Retina (tissue), 1 donor: ENCODE data around the gene NR2F2.

Experiments used
- DNase-seq: peaks from one replicate; pipeline ENCODE4 v3.0.0-alpha.2; 2016

NR2F2 gene

DNA sequence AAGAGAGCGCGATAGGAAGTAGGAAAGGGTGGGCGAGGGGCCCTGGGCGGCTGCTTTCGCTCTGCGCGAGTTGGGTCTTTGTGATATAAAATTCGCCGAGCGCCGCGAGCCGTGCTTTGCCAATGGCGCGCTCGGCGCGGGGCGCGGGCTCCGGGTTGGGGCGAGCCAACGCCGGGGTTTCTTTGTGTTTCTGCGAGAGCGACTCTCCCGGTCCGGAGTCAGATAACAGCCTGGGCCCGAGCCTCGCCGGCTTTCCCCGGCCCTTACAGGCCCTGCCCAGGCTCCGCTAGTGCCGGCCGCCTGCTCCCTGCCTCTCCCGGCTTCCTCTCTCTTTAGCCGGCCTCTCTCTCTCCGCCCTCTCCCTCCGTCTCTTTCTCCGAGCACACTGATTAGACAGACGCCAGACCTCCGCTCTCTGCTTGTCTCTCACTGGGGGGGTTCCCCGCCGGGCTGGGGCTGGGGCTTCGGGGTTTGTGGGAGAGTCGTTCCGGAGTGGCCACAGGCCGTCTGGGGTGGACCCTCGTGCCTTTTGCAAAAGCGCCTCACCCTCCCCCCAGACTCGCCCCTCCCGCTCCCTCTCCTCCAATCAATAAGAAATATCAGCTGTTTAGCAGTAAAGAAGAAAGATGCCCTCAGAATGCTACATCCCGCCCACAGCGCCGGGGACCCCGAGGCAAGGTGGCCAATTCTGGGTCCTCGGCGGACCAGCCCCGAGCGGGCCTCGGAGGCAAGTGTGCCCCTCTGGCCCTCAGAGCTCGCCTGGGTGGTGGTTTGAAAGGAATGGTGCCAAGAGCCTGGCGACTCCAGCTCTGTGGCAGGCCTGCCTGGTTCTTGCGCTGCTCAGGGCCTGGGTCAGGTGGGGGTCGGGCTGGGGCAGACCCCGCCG, 2.9 kb downstream of the NR2F2 start:
- DNase-seq, result peak; percentile 85

DNA sequence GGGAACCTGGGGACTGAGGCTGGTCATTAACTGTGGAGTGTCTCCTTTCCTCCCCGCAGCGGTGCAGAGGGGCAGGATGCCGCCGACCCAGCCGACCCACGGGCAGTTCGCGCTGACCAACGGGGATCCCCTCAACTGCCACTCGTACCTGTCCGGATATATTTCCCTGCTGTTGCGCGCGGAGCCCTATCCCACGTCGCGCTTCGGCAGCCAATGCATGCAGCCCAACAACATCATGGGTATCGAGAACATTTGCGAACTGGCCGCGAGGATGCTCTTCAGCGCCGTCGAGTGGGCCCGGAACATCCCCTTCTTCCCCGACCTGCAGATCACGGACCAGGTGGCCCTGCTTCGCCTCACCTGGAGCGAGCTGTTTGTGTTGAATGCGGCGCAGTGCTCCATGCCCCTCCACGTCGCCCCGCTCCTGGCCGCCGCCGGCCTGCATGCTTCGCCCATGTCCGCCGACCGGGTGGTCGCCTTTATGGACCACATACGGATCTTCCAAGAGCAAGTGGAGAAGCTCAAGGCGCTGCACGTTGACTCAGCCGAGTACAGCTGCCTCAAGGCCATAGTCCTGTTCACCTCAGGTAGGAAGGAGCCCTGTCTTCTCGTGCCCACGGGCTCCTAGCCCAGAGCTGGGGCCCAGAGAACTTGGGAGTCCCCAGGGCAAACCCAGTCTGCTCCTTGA, 3.7 kb downstream of the NR2F2 start:
- DNase-seq, result peak; percentile 74

DNA sequence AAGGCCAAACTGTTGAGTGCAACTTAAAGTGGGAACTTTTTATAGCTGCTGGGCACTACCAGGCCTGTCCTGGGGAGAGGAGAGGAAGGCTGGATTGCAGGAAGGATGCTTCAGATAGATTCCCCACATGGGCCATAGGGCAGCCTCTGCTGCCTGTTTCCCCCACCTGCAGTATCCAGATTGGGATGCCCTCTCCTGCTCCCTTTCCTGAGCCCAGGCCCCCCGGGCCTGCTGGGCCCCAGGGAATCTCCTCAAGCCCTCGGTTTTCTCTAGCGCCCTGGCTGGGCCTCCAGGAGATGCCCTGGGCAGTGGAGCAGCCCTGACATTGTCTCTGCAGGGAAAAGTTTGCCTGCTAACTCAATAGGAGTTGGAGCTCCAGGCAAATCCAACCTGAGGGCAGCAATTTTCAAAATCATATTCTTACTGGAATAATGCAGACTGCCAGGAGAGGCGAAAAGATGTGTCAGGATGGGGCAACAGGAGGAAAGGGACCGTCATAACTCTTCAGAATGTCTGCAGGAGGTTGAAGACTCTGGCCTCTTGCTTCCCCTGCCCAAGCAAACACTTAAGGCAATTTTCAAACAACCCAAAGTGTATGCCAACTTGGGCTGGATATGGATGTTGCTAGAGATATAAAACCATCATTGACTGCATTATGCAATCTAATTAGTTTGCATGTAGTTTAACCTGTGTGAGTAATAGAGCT, 4.4 kb downstream of the NR2F2 start:
- peak; percentile 59 for DNase-seq

DNA sequence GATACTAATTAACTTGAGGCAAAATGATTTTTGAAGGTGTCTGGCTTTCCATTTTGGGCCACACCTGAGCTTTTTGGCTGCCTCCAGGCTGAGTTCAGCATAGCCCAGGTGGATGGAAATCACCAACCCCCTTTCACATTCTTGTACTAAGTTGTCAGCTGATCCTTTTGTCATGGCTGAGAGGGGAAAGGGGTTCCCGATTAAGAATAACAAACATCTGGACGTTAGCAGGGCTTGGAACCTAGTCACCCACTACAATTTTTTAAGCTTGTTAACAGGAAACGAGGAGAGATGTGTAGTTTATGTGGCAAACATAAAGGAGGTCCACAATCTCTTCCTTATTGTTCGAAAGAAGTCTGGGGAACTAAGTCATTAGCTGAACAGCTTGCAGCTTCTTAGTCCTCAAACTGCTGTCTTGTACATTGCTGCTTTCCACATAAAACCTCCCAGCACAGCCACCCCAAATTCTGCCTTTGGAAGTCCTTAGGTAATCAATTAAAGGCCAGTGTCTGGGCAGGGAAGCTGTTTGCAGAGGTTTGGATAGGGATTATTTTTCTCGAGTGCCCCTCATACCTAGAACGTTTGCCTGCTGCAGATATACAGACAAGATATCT, 5.0 kb downstream of the NR2F2 start:
- peak; percentile 38 for DNase-seq

DNA sequence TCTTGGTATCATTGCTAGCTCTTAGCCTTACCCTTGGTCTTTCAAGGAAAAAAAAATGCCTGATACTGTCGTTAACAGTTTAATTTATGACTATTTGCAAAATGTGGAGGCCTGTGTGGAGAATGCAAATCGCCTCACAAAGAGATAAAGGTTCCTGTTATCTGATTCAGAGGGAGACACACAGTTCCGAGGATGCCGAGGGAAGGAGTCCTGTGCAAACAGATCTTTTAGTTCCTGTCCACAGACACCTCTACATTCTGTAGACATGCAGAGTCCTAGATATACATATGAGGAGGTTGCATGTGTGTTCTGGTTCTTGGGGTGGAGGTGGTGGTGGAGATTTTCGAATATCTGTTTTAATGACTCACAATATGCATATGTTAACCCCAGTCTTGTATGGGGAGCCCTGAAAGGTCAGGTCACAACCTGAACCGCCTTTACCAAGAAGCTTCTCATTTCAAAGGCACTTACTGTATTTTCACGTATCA, 5.7 kb downstream of the NR2F2 start:
- no peak for DNase-seq

DNA sequence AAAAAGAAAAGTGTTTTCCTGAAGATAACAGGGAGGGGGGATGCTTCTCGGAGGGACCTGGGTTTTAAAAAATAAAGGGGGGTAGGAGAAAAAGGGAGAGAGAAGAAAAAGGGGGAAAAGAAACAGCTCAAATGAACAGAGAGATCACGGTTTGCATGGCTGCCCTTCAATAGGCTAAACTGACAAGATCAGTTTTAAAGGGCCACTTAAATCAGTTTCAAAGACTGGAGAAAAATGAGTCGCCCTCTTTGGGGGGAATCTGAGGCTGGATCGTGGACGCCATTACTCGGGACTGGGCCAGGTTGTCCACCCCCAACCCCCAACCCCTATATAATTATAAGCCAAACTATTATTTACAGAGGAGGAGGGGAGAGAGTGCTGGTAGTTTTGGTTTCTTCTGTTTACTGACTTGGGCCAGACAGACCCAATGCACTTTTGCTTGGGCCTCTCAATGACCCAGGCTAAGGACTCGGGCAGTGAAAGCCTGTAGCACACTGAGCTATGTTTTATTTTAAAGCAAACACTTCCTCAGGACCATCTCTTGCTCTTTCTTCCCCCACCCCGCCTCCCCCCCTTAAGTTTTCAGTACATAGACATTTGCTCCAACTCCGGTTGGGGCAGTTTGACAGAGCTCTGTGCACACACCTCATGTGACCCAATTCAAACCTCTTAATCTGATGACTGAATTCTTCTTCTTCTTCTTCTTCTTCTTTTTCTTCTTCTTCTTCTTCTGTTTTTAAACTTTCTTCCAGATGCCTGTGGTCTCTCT, 6.3 kb downstream of the NR2F2 start:
- peak; percentile 80 for DNase-seq

DNA sequence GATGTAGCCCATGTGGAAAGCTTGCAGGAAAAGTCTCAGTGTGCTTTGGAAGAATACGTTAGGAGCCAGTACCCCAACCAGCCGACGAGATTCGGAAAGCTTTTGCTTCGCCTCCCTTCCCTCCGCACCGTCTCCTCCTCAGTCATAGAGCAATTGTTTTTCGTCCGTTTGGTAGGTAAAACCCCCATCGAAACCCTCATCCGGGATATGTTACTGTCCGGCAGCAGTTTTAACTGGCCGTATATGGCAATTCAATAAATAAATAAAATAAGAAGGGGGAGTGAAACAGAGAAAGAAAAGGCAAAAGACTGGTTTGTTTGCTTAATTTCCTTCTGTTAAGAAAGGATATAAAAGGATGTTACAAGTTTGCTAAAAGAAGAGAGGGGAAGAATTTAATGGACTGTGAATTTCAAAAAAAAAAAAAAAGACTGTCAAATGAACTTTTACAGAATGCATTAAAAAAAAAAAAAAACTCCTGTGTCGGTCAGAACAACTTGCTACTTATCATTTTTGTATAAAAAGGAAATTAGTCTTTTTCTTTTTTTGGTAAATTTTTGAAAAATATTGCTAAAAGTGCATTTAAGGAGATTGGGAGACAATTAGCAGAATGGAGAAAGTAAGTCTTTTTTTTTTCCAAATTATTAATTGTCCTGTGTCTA, 7.0 kb downstream of the NR2F2 start:
- no peak for DNase-seq

DNA sequence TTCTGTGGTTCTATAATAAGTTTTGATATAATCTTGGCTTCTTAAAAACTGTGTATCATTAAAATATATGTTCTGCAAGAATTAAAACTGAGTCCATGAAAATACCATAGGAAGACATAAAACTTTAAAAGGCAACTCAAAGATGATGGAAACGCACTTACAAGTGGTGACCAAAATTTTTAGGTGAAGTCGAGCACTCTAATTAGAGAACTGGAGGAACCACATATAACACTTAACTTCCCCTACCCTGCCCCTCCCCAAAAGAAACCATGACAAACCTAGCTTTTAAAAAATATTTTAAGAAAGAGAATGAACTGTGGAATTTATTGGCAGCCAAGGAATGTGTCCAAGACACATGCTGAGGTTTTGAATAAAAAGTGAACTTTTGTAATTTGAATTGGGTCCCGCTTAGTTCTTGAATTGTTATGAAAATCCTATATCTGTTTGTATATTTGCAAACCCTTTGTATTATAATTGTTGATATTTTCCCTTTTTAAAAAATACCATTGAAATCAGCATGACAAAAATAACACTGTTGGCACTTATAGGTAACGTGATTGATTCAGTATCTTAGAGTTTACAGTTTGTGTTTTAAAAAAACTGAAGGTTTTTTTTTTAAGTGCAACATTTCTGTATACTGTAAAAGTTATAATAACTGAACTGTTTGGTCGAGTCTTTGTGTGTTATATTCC, 7.7 kb downstream of the NR2F2 start:
- DNase-seq, result no peak

DNA sequence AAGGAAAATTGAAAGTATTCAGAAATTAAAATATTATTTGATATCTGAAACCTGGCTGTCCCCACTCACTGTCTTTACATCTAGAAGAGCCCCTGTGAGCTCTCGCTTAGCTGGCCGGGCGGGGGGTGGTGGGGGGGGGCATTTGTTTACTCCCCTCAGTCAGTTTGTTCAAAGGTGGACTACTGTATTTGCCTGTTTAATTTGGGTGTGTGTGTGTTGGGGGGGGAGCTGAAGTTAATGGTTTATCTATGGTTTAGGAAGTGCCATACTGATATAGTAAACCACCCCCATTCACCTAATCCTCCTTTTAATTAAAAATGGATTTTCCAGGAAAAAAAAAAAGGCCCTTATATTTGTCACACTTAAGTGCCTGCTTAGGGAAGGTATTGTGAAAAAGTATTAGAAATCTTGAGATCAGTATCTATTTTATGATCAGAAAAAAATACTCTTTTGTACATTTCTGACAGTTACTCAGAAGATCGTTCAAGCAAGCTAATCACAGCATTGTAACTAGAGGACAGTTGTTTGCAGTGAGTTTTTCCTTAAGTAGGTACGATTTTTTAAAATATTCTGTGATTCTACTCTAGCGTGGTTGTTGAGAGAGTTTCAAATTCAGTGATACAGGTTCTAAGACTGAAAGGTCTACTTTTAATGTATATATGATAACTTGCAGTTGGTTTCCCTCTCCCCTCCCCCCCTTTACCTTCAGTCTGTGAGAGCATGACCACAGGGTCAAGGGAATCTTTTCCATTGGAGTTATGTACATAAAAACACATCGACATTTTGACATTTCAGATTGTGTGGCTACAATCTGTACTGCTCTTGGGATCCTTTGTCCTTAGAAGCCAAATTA, 8.5 kb downstream of the NR2F2 start:
- DNase-seq, result peak; percentile 42

DNA sequence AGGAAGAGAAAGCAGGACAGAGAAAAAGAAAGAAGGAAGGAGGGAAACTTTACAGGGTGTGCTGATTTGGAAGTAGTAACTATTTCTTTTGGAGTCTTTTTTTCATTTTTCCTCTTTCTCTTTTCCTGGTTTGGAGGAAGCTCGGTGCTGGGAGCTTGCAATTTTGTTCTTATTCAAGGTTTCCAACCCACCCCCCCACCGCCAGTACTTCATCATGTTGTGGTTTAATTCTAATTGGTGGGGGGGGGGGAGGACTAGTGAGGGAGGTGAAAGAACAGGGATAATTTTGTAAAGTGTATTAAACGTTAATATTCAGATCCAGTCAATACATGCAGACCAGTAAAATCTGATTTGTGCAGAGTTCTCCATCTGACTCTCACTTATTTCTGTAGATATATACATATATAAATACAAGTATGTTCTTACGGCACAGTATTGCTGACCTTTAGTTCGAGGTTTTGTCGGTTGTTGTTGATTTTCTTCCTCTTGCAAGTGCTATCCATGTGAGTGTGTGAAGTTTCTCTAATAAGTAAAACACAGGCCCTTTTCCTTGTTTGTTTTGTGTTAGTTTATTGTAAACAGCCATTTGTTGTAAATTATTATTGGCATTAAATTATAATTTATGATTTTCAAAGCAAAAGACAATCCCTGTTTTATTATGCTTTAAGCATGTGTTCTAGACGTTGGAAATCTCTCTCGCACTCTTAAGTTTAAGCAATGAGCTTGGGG, 9.3 kb downstream of the NR2F2 start:
- DNase-seq, result peak; percentile 15

DNA sequence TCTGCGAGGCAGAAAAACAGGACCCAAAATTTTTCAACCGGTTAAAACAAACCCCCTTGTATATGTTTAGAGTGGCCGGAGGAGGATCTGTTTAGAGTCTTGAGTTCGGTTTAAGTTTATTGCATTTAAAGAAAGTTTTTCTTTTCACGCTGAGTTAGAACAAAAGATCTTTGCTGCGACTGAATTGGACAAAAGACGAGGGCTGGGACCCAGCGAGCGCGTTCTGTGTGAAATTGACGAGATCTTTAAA, 9.8 kb downstream of the NR2F2 start:
- DNase-seq, result no peak

DNA sequence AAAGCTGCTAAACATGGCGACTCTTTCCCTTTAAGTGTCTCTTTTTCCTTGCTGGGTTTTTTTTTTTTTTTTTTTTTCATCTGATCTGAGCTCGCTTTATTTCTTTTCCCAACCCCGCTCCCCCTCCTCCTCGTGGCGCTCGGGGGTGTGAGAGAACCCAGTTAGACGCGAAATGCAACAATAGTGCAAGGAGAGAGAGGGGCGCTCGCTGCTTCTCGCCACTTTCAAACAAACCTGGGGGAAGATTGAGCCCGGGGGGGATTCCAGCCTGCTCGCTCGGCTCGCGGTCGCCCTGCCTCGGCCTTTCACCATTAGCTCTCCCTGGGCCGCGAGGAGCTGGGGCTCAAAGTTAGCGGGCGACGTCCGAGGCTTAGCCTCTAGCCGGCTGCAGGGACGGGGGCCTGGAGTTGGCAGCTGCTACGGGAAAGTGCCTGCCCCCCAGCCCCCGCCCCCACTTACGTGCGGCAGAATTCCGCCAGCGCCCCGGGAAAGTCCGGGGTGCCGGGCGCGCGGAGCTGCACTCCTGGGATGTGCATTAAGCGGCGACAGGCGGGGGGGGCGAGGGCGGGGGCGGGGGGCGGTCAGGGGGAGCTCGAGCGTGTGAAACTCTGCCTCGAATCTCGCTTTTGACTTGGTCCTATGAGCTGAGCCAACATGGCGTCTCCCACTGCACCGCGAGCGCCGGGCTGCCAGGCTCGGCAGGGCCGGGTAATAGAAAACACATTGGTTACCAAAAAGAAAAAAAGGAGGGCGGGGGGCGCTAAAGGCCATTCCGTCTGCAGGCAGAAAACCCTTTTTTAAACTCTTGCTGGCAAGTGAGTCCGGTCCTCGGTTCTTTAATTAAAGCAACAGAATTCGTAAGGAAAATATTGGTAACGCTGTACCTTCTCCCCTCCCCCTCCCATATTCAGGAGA, 10.4 kb downstream of the NR2F2 start:
- DNase-seq, result peak; percentile 89

DNA sequence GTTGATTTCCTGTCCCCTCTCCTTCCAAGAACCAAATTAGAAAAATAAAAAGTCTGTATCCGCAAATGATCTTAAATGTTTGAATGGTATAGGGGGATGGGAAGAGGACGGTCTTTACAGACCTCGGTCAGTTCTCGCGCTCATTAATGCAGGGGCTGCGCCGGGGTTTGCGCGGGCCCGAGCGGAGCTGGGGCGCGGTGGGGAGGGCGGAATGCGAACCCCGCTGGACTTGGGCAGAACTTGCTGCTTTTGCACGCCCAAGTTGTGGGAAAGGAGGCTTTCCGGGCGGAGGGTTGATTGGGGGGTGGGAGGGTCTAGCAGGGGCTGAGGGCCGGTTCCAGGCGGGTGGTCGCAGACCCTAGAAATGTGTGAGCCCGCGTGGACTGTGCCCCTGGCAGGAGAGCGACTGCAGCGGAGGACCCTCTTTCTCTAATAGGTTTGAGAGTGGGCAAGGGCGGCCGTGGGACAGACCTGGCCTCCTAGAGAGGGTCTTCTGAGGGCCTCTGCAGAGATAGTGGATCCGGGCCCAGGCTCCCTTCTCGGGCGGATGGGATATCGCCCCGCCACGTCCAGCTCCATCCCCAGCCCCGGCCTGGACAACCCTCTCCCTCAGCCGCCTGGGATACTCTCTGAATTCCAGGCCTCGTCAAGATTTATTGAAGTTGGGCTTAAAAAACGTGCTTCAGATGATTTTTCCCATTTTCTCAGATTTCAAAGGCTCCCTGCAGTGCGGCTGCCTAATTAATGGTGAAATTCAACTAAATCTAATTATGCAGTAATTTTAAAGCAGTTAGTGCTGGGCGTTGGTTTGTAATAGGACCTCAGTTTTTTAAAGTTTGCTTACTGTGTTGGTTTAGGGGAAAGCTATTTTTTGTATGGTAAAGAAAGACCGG, 11.3 kb downstream of the NR2F2 start:
- DNase-seq, result peak; percentile 65

DNA sequence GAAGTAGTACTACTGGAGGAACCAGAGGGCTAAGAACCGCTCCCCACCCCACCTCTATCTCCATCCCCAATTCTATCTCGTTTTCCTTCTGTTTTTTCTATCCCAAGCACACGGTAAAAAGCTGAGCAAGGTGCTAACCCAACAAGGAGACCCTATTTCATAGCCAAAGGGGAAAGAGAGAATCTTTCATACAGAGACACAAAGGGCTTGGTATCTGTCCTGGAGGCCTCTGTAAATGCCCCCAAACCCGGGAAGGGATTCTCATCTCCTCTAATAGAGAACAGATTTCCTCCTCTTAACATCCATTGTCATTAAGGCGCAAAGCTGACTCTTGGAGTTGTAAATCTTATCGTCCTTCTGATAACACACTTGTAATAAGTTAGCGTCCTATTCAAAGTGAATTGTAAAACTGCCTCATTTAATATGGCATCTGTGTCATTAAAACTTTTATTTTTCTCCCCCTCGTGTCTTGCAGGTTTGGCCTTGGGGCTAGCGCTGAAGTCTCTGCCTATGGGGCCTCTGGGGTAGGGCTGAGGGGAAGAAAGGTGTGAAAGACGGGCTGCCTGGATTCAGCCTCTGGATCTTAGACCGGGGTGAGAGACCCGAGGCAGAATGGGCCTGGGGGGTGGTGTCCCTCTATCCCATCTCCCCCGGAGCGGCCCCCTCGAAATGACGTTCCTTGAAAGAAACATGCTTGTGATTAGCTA, 12.1 kb downstream of the NR2F2 start:
- DNase-seq, result peak; percentile 84

DNA sequence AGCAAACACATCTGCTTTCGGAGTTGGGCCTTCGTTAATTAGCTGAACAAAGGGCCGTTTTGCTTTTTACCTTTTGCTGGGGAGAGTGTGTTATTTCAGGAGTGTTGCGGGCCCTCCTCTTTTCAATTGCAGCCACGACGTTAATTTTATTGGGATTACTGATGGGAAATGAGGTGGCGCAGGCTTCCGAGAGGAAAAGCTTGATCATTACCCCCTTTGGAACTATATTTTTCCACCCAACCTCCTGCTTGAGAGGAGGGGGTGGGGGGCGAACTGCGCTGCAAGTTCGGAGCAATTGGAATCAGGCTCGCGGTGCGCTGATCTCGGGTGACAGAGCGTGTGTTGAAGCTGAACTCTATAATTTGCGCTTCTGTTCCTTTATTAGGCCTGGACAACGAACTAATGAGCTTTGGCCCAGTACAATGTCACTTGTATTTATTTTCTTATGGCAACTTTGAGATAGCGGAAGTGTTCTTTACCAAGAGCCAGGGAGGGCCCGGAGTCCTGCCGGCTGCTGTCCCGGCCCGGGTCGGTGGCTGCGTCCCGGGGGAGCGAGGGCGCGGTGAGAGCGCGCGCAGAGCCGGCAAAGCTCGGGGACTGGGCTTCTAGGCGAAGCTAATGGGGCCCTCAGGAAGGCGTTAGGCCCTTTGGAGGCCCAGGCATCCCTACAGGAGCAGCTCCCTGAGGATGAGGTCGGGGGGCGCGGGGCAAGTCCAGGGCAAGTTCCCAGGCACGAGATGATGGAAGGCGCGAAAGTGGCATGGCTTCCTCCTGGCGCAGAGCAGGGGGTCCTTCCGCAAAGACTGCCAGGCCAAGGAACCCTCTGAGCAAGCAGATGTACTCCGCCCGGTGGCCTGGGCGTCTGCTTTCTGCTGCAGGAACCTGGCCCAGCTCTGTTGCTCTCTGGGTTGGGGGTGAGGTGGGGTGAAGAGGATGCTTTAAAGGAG, 12.9 kb downstream of the NR2F2 start:
- DNase-seq, result peak; percentile 86
